Epithelial cell of esophagus (primary cell): Measurements from ENCODE around the gene KLHL3.

Experiments used
- DNase-seq: peaks from one replicate; pipeline ENCODE4 v3.0.0; 2010; ENCODE audit warnings: low read depth
- H3K4me3 ChIP-seq: 2 replicates; pipeline ENCODE4 v1.5.1; 2011; ENCODE audit warnings: mild to moderate bottlenecking, low read length, control low read depth
- CTCF ChIP-seq: IDR thresholded peaks from 2 replicates; pipeline ENCODE4 v1.5.1; 2011; ENCODE audit warnings: low read depth, mild to moderate bottlenecking, low read length, control low read depth, inconsistent platforms; ENCODE audit not compliant: insufficient read depth; ENCODE audit errors: missing control alignments

Gene KLHL3

GRCh38 chr5:137575847-137576246, 160.0 kb downstream of the KLHL3 start:
- DNase-seq: peak; percentile 62
- TF ChIP-seq CTCF: no peak
- no peak overlapping the region for H3K4me3 ChIP-seq

DNA sequence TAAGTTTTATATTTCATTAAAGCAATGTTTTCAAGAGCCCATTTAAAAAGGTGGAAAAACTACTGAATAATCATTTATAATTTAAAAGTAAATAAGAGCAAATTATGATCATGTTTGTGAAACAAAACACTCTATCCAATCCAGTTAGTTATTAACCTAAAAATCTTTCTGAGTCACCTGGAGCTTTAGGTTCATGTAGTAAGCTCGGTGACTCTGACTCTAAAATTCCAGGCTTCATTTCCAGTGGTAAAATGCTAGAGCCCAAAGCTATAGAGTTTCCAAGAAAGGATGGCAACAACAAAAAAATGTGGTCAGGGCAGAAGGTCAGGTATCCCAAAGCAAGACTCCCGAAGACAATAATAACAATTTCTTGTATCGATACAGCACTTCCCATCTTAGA, 160.7 kb downstream of the KLHL3 start:
- no peak for TF ChIP-seq CTCF
- no peak overlapping the region for H3K4me3 ChIP-seq
- no peak for DNase-seq

DNA sequence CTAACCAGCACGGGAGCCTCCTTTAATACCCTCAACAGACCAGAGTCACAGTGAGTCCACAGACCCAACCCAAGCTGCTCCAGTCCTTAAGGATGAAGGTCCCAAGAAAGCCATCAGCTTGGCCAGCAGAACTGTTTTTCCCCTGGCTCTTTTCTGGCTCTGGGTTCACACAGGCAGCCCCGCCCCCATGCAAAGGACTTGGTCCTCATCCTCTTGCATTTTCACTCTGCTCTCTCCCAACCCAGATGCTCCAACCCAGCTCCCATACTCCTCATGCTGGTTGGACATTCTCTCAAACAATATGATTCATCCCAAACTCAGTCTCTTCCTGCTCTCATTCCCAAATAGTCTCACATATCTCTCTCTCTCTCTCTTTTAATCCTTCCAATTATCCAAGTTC, 162.5 kb downstream of the KLHL3 start:
- no peak overlapping the region for H3K4me3 ChIP-seq
- DNase-seq: no peak
- no peak for TF ChIP-seq CTCF

DNA sequence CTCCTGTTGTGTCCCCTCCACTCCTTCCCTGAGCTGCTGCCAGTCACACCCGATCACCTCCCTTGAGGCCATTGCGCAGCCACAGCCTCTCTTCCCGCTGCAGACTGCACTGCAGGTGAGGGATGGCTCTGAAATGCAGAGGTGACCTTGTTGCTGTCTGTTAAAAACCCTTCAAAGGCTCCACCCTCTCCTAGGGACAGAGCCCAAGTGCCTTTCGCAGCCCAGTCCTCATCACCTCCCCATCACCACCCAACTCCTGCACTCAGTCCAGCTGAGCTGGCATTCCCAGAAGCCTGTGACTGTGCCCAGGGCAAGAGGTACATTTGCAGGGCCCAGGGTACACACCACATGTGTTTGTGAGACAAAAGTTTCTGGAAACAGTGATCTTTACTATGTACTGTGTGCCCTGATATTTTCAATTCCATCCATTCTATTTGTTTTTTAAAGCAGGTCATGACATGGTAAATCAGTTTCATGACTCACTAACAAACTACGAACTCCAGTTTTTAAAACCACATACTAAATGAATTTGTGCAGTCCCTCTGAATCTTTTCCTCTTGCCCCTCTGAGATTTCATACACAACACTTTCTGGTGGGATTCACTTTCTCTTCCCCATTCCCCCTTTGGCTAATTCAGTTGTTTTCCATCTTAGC, 163.7 kb downstream of the KLHL3 start:
- DNase-seq: peak; percentile 36
- H3K4me3 ChIP-seq: no peak overlapping the region
- TF ChIP-seq CTCF: no peak

- no peak for TF ChIP-seq CTCF
- no peak overlapping the region for H3K4me3 ChIP-seq
- DNase-seq: no peak
These were observed 165.8 kb downstream of the KLHL3 start for GRCh38 chr5:137570070-137570469.
